ENCODE measurements around the gene PLSCR1.

PLSCR1 gene

GRCh38 chr3:146560678-146561077, 16.3 kb upstream of the PLSCR1 start:
- no peaks in the 10 kb centered on the region for H3K36me3 ChIP-seq (ENCODE audit: insufficient read depth, low read length)
- H3K4me1 ChIP-seq (ENCODE audit: insufficient read depth, low read length), result no peaks in the 10 kb centered on the region
- H3K9ac ChIP-seq (ENCODE audit: low read depth, low read length), result no peak overlapping the region
- H3K9me3 ChIP-seq (ENCODE audit: control insufficient read depth, insufficient read depth, low read length), result peaks cover 14% of the 10 kb centered on the region

- Histone ChIP-seq H3K4me1 (ENCODE audit: insufficient read depth, low read length) (no peaks in the 10 kb centered on the region), H3K9me3 (ENCODE audit: control insufficient read depth, insufficient read depth, low read length) (peaks cover 14% of the 10 kb centered on the region), H3K36me3 (ENCODE audit: insufficient read depth, low read length) (no peaks in the 10 kb centered on the region), H3K9ac (ENCODE audit: low read depth, low read length) (no peak overlapping the region)
Observed at GRCh38 chr3:146559388-146559787, 15.0 kb upstream of the PLSCR1 start.

- H3K9me3 ChIP-seq (ENCODE audit: control insufficient read depth, insufficient read depth, low read length), result peaks cover 14% of the 10 kb centered on the region
- no peaks in the 10 kb centered on the region for H3K4me1 ChIP-seq (ENCODE audit: insufficient read depth, low read length)
- H3K36me3 ChIP-seq (ENCODE audit: insufficient read depth, low read length), result no peaks in the 10 kb centered on the region
- no peak overlapping the region for H3K9ac ChIP-seq (ENCODE audit: low read depth, low read length)
Observed at GRCh38 chr3:146558781-146559180, 14.4 kb upstream of the PLSCR1 start.

GRCh38 chr3:146557745-146558144, 13.3 kb upstream of the PLSCR1 start:
- H3K36me3 ChIP-seq (ENCODE audit: insufficient read depth, low read length), result no peaks in the 10 kb centered on the region
- H3K9ac ChIP-seq (ENCODE audit: low read depth, low read length), result no peak overlapping the region
- no peaks in the 10 kb centered on the region for H3K4me1 ChIP-seq (ENCODE audit: insufficient read depth, low read length)
- H3K9me3 ChIP-seq (ENCODE audit: control insufficient read depth, insufficient read depth, low read length), result peaks cover 14% of the 10 kb centered on the region

- Histone ChIP-seq H3K9ac (ENCODE audit: low read depth, low read length) (no peak overlapping the region), H3K4me1 (ENCODE audit: insufficient read depth, low read length) (peaks cover 9% of the 10 kb centered on the region; the same call in 1 of the 2 replicates), H3K9me3 (ENCODE audit: control insufficient read depth, insufficient read depth, low read length) (peaks cover 11% of the 10 kb centered on the region)
Observed at GRCh38 chr3:146555311-146555710, 10.9 kb upstream of the PLSCR1 start.

GRCh38 chr3:146554151-146554760, 9.8 kb upstream of the PLSCR1 start:
- Histone ChIP-seq H3K9ac (ENCODE audit: low read depth, low read length) (no peak overlapping the region), H3K4me1 (ENCODE audit: insufficient read depth, low read length) (peaks cover 12% of the 10 kb centered on the region; the same call in 1 of the 2 replicates), H3K36me3 (ENCODE audit: insufficient read depth, low read length) (no peaks in the 10 kb centered on the region), H3K9me3 (ENCODE audit: control insufficient read depth, insufficient read depth, low read length) (peaks cover 11% of the 10 kb centered on the region)

More at GRCh38 chr3:146555311-146555710, 10.9 kb upstream of the PLSCR1 start:
- no peaks in the 10 kb centered on the region for H3K36me3 ChIP-seq (ENCODE audit: insufficient read depth, low read length)

- H3K4me1 ChIP-seq (ENCODE audit: insufficient read depth, low read length), result peaks cover 12% of the 10 kb centered on the region; the same call in 1 of the 2 replicates
- H3K36me3 ChIP-seq (ENCODE audit: insufficient read depth, low read length), result no peaks in the 10 kb centered on the region
- H3K9me3 ChIP-seq (ENCODE audit: control insufficient read depth, insufficient read depth, low read length), result no peaks in the 10 kb centered on the region
- no peak overlapping the region for H3K9ac ChIP-seq (ENCODE audit: low read depth, low read length)
Observed at GRCh38 chr3:146550743-146551510, 6.5 kb upstream of the PLSCR1 start.

- no peaks in the 10 kb centered on the region for H3K36me3 ChIP-seq (ENCODE audit: insufficient read depth, low read length)
- no peaks in the 10 kb centered on the region for H3K9me3 ChIP-seq (ENCODE audit: control insufficient read depth, insufficient read depth, low read length)
- H3K9ac ChIP-seq (ENCODE audit: low read depth, low read length), result no peak overlapping the region
- H3K4me1 ChIP-seq (ENCODE audit: insufficient read depth, low read length), result peaks cover 12% of the 10 kb centered on the region; the same call in 1 of the 2 replicates
Observed at GRCh38 chr3:146550070-146550615, 5.7 kb upstream of the PLSCR1 start.

- Histone ChIP-seq H3K9me3 (ENCODE audit: control insufficient read depth, insufficient read depth, low read length) (no peaks in the 10 kb centered on the region), H3K9ac (ENCODE audit: low read depth, low read length) (no peak overlapping the region), H3K4me1 (ENCODE audit: insufficient read depth, low read length) (peaks cover 12% of the 10 kb centered on the region; the same call in 1 of the 2 replicates), H3K36me3 (ENCODE audit: insufficient read depth, low read length) (no peaks in the 10 kb centered on the region)
Observed at GRCh38 chr3:146547235-146547835, 2.9 kb upstream of the PLSCR1 start.

- Histone ChIP-seq H3K9ac (ENCODE audit: low read depth, low read length) (no peak overlapping the region), H3K9me3 (ENCODE audit: control insufficient read depth, insufficient read depth, low read length) (no peaks in the 10 kb centered on the region), H3K36me3 (ENCODE audit: insufficient read depth, low read length) (no peaks in the 10 kb centered on the region), H3K4me1 (ENCODE audit: insufficient read depth, low read length) (peaks cover 12% of the 10 kb centered on the region; the same call in 1 of the 2 replicates)
Observed at GRCh38 chr3:146546366-146546965, 2.1 kb upstream of the PLSCR1 start.

- H3K36me3 ChIP-seq (ENCODE audit: insufficient read depth, low read length), result no peaks in the 10 kb centered on the region
- H3K4me1 ChIP-seq (ENCODE audit: insufficient read depth, low read length), result peaks cover 3% of the 10 kb centered on the region; the same call in 1 of the 2 replicates
- peak overlapping the region; percentile 69; the same call in 1 of the 2 replicates for H3K9ac ChIP-seq (ENCODE audit: low read depth, low read length)
- no peaks in the 10 kb centered on the region for H3K9me3 ChIP-seq (ENCODE audit: control insufficient read depth, insufficient read depth, low read length)
Observed at GRCh38 chr3:146544929-146545528, 622 bp upstream of the PLSCR1 start.

GRCh38 chr3:146543461-146544001, 876 bp downstream of the PLSCR1 start:
- no peaks in the 10 kb centered on the region for H3K9me3 ChIP-seq (ENCODE audit: control insufficient read depth, insufficient read depth, low read length)
- H3K4me1 ChIP-seq (ENCODE audit: insufficient read depth, low read length), result no peaks in the 10 kb centered on the region; the same call in 1 of the 2 replicates
- no peaks in the 10 kb centered on the region for H3K36me3 ChIP-seq (ENCODE audit: insufficient read depth, low read length)
- peak overlapping the region; percentile 69 for H3K9ac ChIP-seq (ENCODE audit: low read depth, low read length)

- Histone ChIP-seq H3K9ac (ENCODE audit: low read depth, low read length) (peak overlapping the region; percentile 69; the same call in 1 of the 2 replicates), H3K4me1 (ENCODE audit: insufficient read depth, low read length) (no peaks in the 10 kb centered on the region; the same call in 1 of the 2 replicates), H3K36me3 (ENCODE audit: insufficient read depth, low read length) (no peaks in the 10 kb centered on the region), H3K9me3 (ENCODE audit: control insufficient read depth, insufficient read depth, low read length) (no peaks in the 10 kb centered on the region)
Observed at GRCh38 chr3:146542978-146543377, 1.4 kb downstream of the PLSCR1 start.

Measured in ES-I3 (cell line).